K562 (cell line): ENCODE measurements around the gene ZBTB24. TPM values are rescaled to one million over a fixed set of nuclear protein-coding genes. Genes with fewer than 3 reads are reported as not detected.

Experiments
- ATAC-seq: fragments of 200-7000 bp; cut with Tn5 transposase; 3 replicates; pipeline ENCODE4 v1.9.1; 2020; ENCODE audit warnings: moderate library complexity
- BruUV-seq: library from RNA; stranded (reverse); fragments of 400-500 nt; replicated peaks from 2 replicates; lab custom pipeline; 2021; lab: Mats Ljungman, UMichigan
- CTCF ChIA-PET: fragments of 300-600 bp; formaldehyde crosslinking; extraction: SDS; loops from one replicate; lab custom pipeline; 2021; ENCODE audit warnings: low intra/inter-chr PET ratio; lab: Yijun Ruan, JAX
- POLR2A ChIA-PET: fragments of 300-600, 350-650 bp; sonication (Branson Sonifier 250); formaldehyde crosslinking; extraction: SDS; loops from one replicate; lab custom pipeline; 2021; ENCODE audit warnings: antibody characterized with exemption, inconsistent platforms; lab: Yijun Ruan, JAX
- DNase-seq, 4 experiments: peaks; one replicate each; pipeline versions ENCODE4 v3.0.0 to v3.0.0-alpha.2; 2011 to 2018; ENCODE audit warnings: low spot score in 3 of 4, mixed read lengths in 3 of 4; ENCODE audit errors: extremely low read depth in 1 of 4
- FAIRE-seq: peaks from 2 replicates; lab custom pipeline; 2011; peaks lifted over from hg19 to GRCh38; lab: Jason Lieb, UNC
- H2AFZ ChIP-seq: 2 replicates; pipeline ENCODE4 v1.6.0; 2011; ENCODE audit warnings: low read depth, low read length, control low read depth, inconsistent platforms
- H3K27ac ChIP-seq: fragments of 200-600 bp; 3 replicates; pipeline ENCODE4 v1.8.0; 2011; ENCODE audit warnings: low read depth, mild to moderate bottlenecking, control low read depth, inconsistent platforms, low read length, moderate library complexity, mixed read lengths; ENCODE audit errors: extremely low read depth
- H3K27me3 ChIP-seq, 2 experiments: fragments of 300-600 bp in 1 of 2; 2 replicates in 1 of 2; 3 replicates in 1 of 2; pipeline versions ENCODE4 v1.6.0 to v1.8.0; 2011; ENCODE audit warnings: inconsistent platforms in 2 of 2, low read length in 2 of 2, mild to moderate bottlenecking in 1 of 2, mixed read lengths in 1 of 2, moderate library complexity in 1 of 2; ENCODE audit not compliant: control insufficient read depth in 2 of 2, insufficient read depth in 2 of 2
- H3K36me3 ChIP-seq: fragments of 300-600 bp; 3 replicates; pipeline ENCODE4 v1.8.0; 2011; ENCODE audit warnings: mild to moderate bottlenecking, low read length, inconsistent platforms; ENCODE audit not compliant: control insufficient read depth, insufficient read depth
- H3K4me1 ChIP-seq, 2 experiments: fragments of 200-600 bp in 1 of 2; replicated peaks in 1 of 2; 2 replicates in 1 of 2; 3 replicates in 1 of 2; pipeline versions ENCODE4 v1.5.1 to v1.8.0; 2011; ENCODE audit warnings: inconsistent platforms in 2 of 2, low read length in 2 of 2, mild to moderate bottlenecking in 1 of 2, mixed read lengths in 1 of 2, moderate library complexity in 1 of 2; ENCODE audit not compliant: control insufficient read depth in 2 of 2, insufficient read depth in 2 of 2
- H3K4me2 ChIP-seq: 2 replicates; pipeline ENCODE4 v1.6.1; 2011; ENCODE audit warnings: low read length, control low read depth, inconsistent platforms, mixed read lengths; ENCODE audit not compliant: insufficient read depth
- H3K4me3 ChIP-seq: fragments of 200-600 bp; sonication (generic), shearing (Covaris generic); 2 replicates; pipeline ENCODE4 v1.5.1; 2016; ENCODE audit warnings: control low read depth, inconsistent platforms
- H3K79me2 ChIP-seq: fragments of 200-600 bp; 3 replicates; pipeline ENCODE4 v1.8.0; 2011; ENCODE audit warnings: low read length, inconsistent platforms; ENCODE audit not compliant: control insufficient read depth, insufficient read depth
- H3K9ac ChIP-seq, 2 experiments: 2 replicates each; pipeline versions ENCODE4 v1.6.0 to v1.6.1; 2011; ENCODE audit warnings: low read depth in 2 of 2, low read length in 2 of 2, control low read depth in 1 of 2, inconsistent platforms in 1 of 2, mild to moderate bottlenecking in 1 of 2, mixed read lengths in 1 of 2; ENCODE audit not compliant: insufficient read depth in 1 of 2
- H3K9me1 ChIP-seq: one replicate; pipeline ENCODE4 v1.6.0; 2011; ENCODE audit warnings: inconsistent platforms, mild to moderate bottlenecking, low read length, moderate library complexity; ENCODE audit not compliant: control insufficient read depth, insufficient read depth
- H3K9me3 ChIP-seq: replicated peaks from 2 replicates; pipeline ENCODE4 v1.5.1; 2011; ENCODE audit warnings: low read depth, low read length, inconsistent platforms; ENCODE audit not compliant: control insufficient read depth, insufficient read depth
- H4K20me1 ChIP-seq: replicated peaks from 2 replicates; pipeline ENCODE4 v1.6.1; 2011; ENCODE audit warnings: low read length, inconsistent platforms, mixed read lengths; ENCODE audit not compliant: control insufficient read depth, insufficient read depth
- ASH1L ChIP-seq: fragments of 450-650 bp; IDR thresholded peaks from 2 replicates; pipeline ENCODE4 v1.6.1; 2018; ENCODE audit warnings: borderline replicate concordance, mild to moderate bottlenecking, low read depth; ENCODE audit not compliant: partially characterized antibody
- DPF2 ChIP-seq: fragments of 450-650 bp; IDR thresholded peaks from 2 replicates; pipeline ENCODE4 v1.6.1; 2016
- FIP1L1 ChIP-seq: fragments of 200-400 bp; formaldehyde crosslinking; IDR thresholded peaks from 2 replicates; pipeline ENCODE4 v1.6.1; 2018; ENCODE audit warnings: mild to moderate bottlenecking, low read depth, low read length; ENCODE audit not compliant: poor library complexity, severe bottlenecking
- FUS ChIP-seq: fragments of 200-400 bp; formaldehyde crosslinking; optimal IDR thresholded peaks from 2 replicates; pipeline ENCODE3; 2017; ENCODE audit warnings: low read depth, low read length
- PRDM10 ChIP-seq: fragments of 450-650 bp; IDR thresholded peaks from 2 replicates; pipeline ENCODE4 v1.6.1; 2018; ENCODE audit not compliant: partially characterized antibody
- RCOR1 ChIP-seq, 2 experiments: IDR thresholded peaks; 2 replicates each; pipeline ENCODE4 v1.6.1; 2012; ENCODE audit warnings: low read depth in 2 of 2, low read length in 2 of 2, borderline replicate concordance in 1 of 2, improper control_type of control experiment in 1 of 2
- ZBTB7A ChIP-seq: IDR thresholded peaks from 2 replicates; pipeline ENCODE4 v1.6.1; 2011; ENCODE audit warnings: low read depth, mild to moderate bottlenecking, low read length, moderate library complexity, borderline replicate concordance; ENCODE audit not compliant: control insufficient read depth
- ZC3H4 ChIP-seq: sonication (generic); formaldehyde crosslinking; IDR thresholded peaks from 2 replicates; pipeline ENCODE4 v1.9.0; 2021; ENCODE audit warnings: missing genetic modification reagents, borderline replicate concordance
- ZFPM2 ChIP-seq: fragments of 250-450 bp; sonication (Bioruptor Pico); IDR thresholded peaks from 2 replicates; pipeline ENCODE4 v1.5.1; 2022; ENCODE audit warnings: mild to moderate bottlenecking
- ZKSCAN1 ChIP-seq: fragments of 150-350 bp; IDR thresholded peaks from 2 replicates; pipeline ENCODE4 v1.6.1; 2016; ENCODE audit warnings: low read depth, low read length
- ZNF551 ChIP-seq: fragments of 250-450 bp; sonication (Bioruptor Pico); IDR thresholded peaks from 2 replicates; pipeline ENCODE4 v1.5.0; 2021; ENCODE audit warnings: mild to moderate bottlenecking, moderate library complexity
- WGBS: fragments of 100-300 bp; shearing (Covaris generic); methylation state at CpG from one replicate; pipeline ENCODE4 v1.1.6; 2016; ENCODE audit warnings: low coverage, mixed read lengths; ENCODE audit not compliant: insufficient coverage; ENCODE audit errors: missing lambda C conversion rate; 5-methylcytosine and 5-hydroxymethylcytosine counted together
- in situ Hi-C: fragments of 300-500 bp; cut with MboI; formaldehyde crosslinking; loops from 4 replicates; pipeline ENCODE4 v1.15.0; 2018; ENCODE audit warnings: inconsistent platforms, mixed read lengths
- intact Hi-C: fragments of 100-400 bp; cut with micrococcal nuclease; formaldehyde crosslinking; loops from 2 replicates; pipeline ENCODE4 v1.14.2; 2022
- polyA plus RNA-seq, 8 experiments: library from polyadenylated mRNA; depleted of rRNA in 4 of 8; stranded (reverse) in 5 of 8; unstranded in 3 of 8; fragments of >200 nt; fragmentation: Nextera tagmentation in 2 of 8; fragmentation: Illumina TruSeq in 1 of 8; extraction: Ambion mirVana in 2 of 8; extraction: Trizol in 1 of 8; gene quantifications; 2 replicates each; pipeline versions ENCODE4 v1.2.1 to v1.2.3, GENCODE V29; 2011 to 2014; ENCODE audit warnings: inconsistent platforms in 1 of 8, missing spikeins in 1 of 8
- total RNA-seq, 7 experiments: library from RNA; depleted of rRNA in 6 of 7; stranded (reverse); fragments of >200 nt in 6 of 7; fragmentation: Illumina TruSeq in 2 of 7; extraction: Trizol in 2 of 7; gene quantifications; 2 replicates each; pipeline versions ENCODE4 v1.2.1 to v1.2.3, GENCODE V29; 2011 to 2021; ENCODE audit warnings: low replicate concordance in 1 of 7

Gene ZBTB24
- total and polyA plus RNA-seq, 9 of the 15 experiments (the other 6 are each of a cell fraction or from before 2014, with no cell fraction given): 2.0 to 16.7 (median 8.3) TPM

- in situ Hi-C loops: no loop called here
- Histone ChIP-seq H2AFZ (no peak overlapping the region), H3K79me2 (no peaks in the 10 kb centered on the region), H3K4me1 (no peaks in the 10 kb centered on the region), H3K27ac (no peak overlapping the region), H3K9me1 (no peaks in the 10 kb centered on the region), H3K36me3 (no peaks in the 10 kb centered on the region), H3K27me3 (no peaks in the 10 kb centered on the region), H4K20me1 (no peaks in the 10 kb centered on the region), H3K4me3 (no peak overlapping the region), H3K4me2 (no peak overlapping the region), H3K9me3 (no peaks in the 10 kb centered on the region), H3K9ac (no peak overlapping the region)
- DNase-seq (no peak), ATAC-seq (no peak), FAIRE-seq (no peak)
- POLR2A ChIA-PET: no interaction called here
- CTCF ChIA-PET: no interaction called here
- no TSS peak for BruUV-seq
- TF ChIP-seq ZBTB7A (no peak), ZKSCAN1 (no peak), RCOR1 (IDR thresholded peaks at IDR 0.05; ENCODE audit: borderline replicate concordance in 1 of 2, low read depth in 2 of 2, low read length in 2 of 2) (no peak), ZNF551 (CRISPR knock-in tag) (no peak)
- 4% methylated on average over 3 of the region's 3 CpGs for WGBS
- intact Hi-C loops: no loop called here
Observed at GRCh38 chr6:109516929-109517328, 33.9 kb upstream of the ZBTB24 start.

GRCh38 chr6:109515781-109516409, 32.9 kb upstream of the ZBTB24 start:
- Histone ChIP-seq H3K27me3 (no peaks in the 10 kb centered on the region), H3K36me3 (no peaks in the 10 kb centered on the region), H3K4me3 (no peak overlapping the region), H3K4me1 (no peaks in the 10 kb centered on the region), H2AFZ (no peak overlapping the region), H3K4me2 (no peak overlapping the region), H3K79me2 (no peaks in the 10 kb centered on the region), H3K9me3 (no peaks in the 10 kb centered on the region), H3K9ac (no peak overlapping the region), H3K9me1 (no peaks in the 10 kb centered on the region), H3K27ac (no peak overlapping the region), H4K20me1 (no peaks in the 10 kb centered on the region)
- CTCF ChIA-PET: no interaction called here
- in situ Hi-C loops: no loop called here
- 2% methylated on average over 6 of the region's 6 CpGs for WGBS
- POLR2A ChIA-PET: interaction anchor here (0.5 to 1.1 kb wide), 3 partner anchors 9 to 104 kb away, joined by 3 to 4 read pairs (median 4); no protein-coding TSS in a partner anchor
- intact Hi-C loops: no loop called here
- ATAC-seq (no peak), FAIRE-seq (no peak), DNase-seq (no peak)
- BruUV-seq: no TSS peak
- TF ChIP-seq ASH1L (no peak), DPF2 (no peak), PRDM10 (no peak), FIP1L1 (no peak), ZC3H4 (no peak), ZFPM2 (no peak), FUS (no peak)
